GM21825 (cell line): Measurements from ENCODE around the gene TP53AIP1.
A peak's percentile ranks its signal among the peaks of the same experiment; 100 is the strongest.

Experiments
- ATAC-seq: cut with Tn5 transposase; IDR thresholded peaks from one replicate; pipeline ENCODE4 v1.9.1; 2021; ENCODE audit warnings: mild to moderate bottlenecking, moderate library complexity; ENCODE audit not compliant: unreplicated experiment

Gene TP53AIP1

GRCh38 chr11:128942817-128943427 is at the start of gene TP53AIP1:
TSS of gene TP53AIP1 (minus strand) at chr11:128942871. CDS start at chr11:128937818, 5,053 bp downstream.
- no peak for ATAC-seq

GRCh38 chr11:128988242-128988970 is 45.7 kb upstream of the TP53AIP1 start:
- ATAC-seq = no peak

- ATAC-seq = no peak
These were observed 43.2 kb upstream of the TP53AIP1 start for GRCh38 chr11:128985880-128986279.

- no peak for ATAC-seq
These were observed 40.4 kb upstream of the TP53AIP1 start for GRCh38 chr11:128983023-128983422.

- ATAC-seq = no peak
These were observed 38.6 kb upstream of the TP53AIP1 start for GRCh38 chr11:128981254-128981653.

GRCh38 chr11:128970598-128971190 is 28.0 kb upstream of the TP53AIP1 start:
- ATAC-seq = no peak

- no peak for ATAC-seq
These were observed 26.2 kb upstream of the TP53AIP1 start for GRCh38 chr11:128968916-128969315.

GRCh38 chr11:128967578-128967977 is 24.9 kb upstream of the TP53AIP1 start:
- ATAC-seq = no peak

- peak; percentile 98 for ATAC-seq
These were observed 22.8 kb upstream of the TP53AIP1 start for GRCh38 chr11:128965485-128965884.

GRCh38 chr11:128964463-128964930 is 21.8 kb upstream of the TP53AIP1 start:
- no peak for ATAC-seq

- ATAC-seq = no peak
These were observed 21.2 kb upstream of the TP53AIP1 start for GRCh38 chr11:128963744-128964325.

GRCh38 chr11:128962896-128963295 is 20.2 kb upstream of the TP53AIP1 start:
- ATAC-seq = no peak

GRCh38 chr11:128961645-128962044 is 19.0 kb upstream of the TP53AIP1 start:
- no peak for ATAC-seq

- no peak for ATAC-seq
These were observed 14.5 kb upstream of the TP53AIP1 start for GRCh38 chr11:128957202-128957482.

GRCh38 chr11:128956401-128957201 is 13.9 kb upstream of the TP53AIP1 start:
- ATAC-seq = peak; percentile 80

GRCh38 chr11:128955636-128956035 is 13.0 kb upstream of the TP53AIP1 start:
- no peak for ATAC-seq

- ATAC-seq = no peak
These were observed 10.5 kb upstream of the TP53AIP1 start for GRCh38 chr11:128953151-128953550.

GRCh38 chr11:128949791-128950454 is 7.3 kb upstream of the TP53AIP1 start:
- no peak for ATAC-seq

- ATAC-seq = no peak
These were observed 5.9 kb upstream of the TP53AIP1 start for GRCh38 chr11:128948583-128948982.

- no peak for ATAC-seq
These were observed 5.1 kb upstream of the TP53AIP1 start for GRCh38 chr11:128947773-128948172.
